Stimulated activated CD8-positive, alpha-beta memory T cell treated with anti-CD3 and anti-CD28 coated beads, Interleukin-4, amount 100 ng/mL, for 4 hours (primary cell): ENCODE results near the gene TTC12.

ENCODE experiments used
- DNase-seq, 2 donors: peaks; one replicate each; pipeline ENCODE4 v3.0.0-alpha.2; 2020; ENCODE audit warnings: low read depth in 2 of 2, low spot score in 1 of 2

The TTC12 gene

GRCh38 chr11:113370634-113371033, 56.3 kb downstream of the TTC12 start:
- no peak for DNase-seq

- no peak for DNase-seq
Observed at GRCh38 chr11:113372309-113372708, 57.9 kb downstream of the TTC12 start.

GRCh38 chr11:113373306-113373705, 58.9 kb downstream of the TTC12 start:
- no peak for DNase-seq

- no peak for DNase-seq
Observed at GRCh38 chr11:113373981-113374560, 59.7 kb downstream of the TTC12 start.

- no peak for DNase-seq
Observed at GRCh38 chr11:113375402-113375801, 61.0 kb downstream of the TTC12 start.

DNA sequence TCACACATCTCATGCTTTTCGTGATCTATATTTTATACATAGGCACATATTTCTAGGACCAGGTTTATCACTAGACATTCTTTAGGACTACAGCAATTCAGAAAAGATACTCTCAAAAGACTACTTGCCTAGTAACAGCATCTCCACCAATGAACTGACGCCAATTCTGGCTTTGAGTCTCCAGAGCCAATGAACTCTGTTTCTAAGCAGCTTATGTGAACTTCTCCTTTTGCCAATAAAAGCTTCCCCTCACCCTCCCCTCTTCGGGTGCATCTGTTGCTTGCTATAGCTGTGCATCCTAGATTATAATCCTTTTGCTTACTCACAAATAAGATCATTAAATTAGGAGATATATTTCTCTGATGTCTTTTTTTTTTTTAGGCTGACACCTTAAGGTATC, 61.8 kb downstream of the TTC12 start:
- no peak for DNase-seq

DNA sequence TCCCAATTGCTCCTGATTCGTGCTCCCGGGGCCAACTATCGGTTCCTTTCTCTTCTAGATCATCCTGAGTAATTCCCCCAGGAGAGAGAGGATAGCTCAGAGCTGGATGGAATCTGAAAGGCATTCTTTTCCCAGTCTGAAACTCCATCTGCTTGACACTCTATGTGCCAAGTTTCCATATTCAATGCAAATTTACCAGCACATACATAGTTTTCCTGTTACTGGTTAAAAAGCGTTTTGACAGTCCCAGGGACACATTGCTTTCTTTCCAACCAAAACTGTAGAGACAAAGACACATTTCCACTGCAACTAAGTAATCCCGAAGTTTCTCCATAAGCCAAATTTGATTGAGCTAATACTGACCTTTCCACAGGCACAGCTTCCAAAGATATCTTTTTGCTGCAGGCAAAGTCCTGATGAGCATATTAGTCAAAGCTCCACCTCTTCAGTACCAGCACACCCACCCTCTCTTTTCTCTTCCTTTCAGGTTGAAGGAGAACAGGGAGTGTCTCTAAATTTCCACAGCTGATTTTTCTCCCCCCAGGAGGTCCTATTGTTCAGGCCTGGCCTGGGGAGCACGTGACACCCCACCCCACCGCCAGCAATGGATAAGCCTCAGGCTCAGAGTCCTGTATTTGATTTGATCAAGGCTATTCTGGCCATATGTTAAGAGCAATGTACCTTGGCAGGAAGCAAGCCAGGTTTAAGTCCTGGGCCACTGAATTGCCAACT, 63.5 kb downstream of the TTC12 start:
- no peak for DNase-seq

- DNase-seq, result no peak
Observed at GRCh38 chr11:113378692-113379091, 64.3 kb downstream of the TTC12 start.

GRCh38 chr11:113382121-113382520, 67.7 kb downstream of the TTC12 start:
- no peak for DNase-seq

DNA sequence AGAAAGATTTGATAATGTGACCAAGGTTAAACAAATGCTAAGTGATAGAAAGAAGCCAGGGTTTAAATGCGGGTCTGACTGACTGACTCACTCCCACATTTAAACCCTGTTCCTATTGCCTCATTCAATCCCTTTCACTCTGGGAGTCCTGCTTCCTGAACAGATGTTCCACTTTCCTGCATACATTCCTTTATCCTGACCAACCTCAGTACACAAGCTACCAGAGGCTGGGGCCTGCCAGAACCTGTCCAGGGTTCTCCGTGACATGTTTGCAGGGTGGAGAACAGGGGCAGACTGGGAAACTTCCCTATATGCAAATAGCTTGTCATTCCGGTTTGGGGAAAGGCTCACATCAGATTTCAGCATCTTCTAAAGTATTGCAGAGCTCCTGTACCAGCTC, 70.2 kb downstream of the TTC12 start:
- no peak for DNase-seq

GRCh38 chr11:113385749-113386148, 71.4 kb downstream of the TTC12 start:
- no peak for DNase-seq

GRCh38 chr11:113386866-113387265, 72.5 kb downstream of the TTC12 start:
- no peak for DNase-seq

GRCh38 chr11:113387605-113388211, 73.3 kb downstream of the TTC12 start, which contains the start of gene ANKK1:
Gene ANKK1, plus strand, starts transcription at chr11:113387779. Its CDS starts 106 bp downstream, at chr11:113387885.
- DNase-seq, result no peak

- DNase-seq, result no peak
Observed at GRCh38 chr11:113389272-113389671, 74.9 kb downstream of the TTC12 start.

- no peak for DNase-seq
Observed at GRCh38 chr11:113392236-113392921, 78.0 kb downstream of the TTC12 start.

DNA sequence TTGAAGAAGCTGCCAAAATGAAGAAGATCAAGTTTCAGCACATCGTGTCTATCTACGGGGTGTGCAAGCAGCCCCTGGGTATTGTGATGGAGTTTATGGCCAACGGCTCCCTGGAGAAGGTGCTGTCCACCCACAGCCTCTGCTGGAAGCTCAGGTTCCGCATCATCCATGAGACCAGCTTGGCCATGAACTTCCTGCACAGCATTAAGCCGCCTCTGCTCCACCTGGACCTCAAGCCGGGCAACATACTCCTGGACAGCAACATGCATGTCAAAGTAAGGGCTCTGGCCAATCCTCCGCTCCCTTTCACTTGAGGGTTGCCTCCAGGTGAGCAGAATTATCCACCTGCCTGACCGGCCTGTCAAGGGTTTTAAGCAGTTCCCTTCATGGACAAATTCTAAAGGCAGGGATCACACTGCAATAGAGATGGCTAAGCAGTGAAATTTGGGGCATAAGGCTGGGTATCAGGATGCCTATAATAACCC, 79.2 kb downstream of the TTC12 start:
- DNase-seq, result no peak

DNA sequence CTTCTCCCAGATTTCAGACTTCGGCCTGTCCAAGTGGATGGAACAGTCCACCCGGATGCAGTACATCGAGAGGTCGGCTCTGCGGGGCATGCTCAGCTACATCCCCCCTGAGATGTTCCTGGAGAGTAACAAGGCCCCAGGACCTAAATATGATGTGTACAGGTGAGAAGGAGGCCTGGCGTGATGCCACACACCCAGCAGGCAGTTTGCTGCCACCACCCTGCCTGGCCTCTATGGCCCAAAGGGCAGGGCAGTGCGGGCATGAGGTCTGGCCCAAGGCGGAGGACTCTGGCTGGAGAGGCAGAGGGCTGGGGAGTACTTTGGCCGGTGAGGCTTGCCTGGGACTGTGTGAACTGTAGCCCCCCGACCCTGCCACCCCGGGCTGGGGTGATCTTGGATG, 80.5 kb downstream of the TTC12 start:
- no peak for DNase-seq

DNA sequence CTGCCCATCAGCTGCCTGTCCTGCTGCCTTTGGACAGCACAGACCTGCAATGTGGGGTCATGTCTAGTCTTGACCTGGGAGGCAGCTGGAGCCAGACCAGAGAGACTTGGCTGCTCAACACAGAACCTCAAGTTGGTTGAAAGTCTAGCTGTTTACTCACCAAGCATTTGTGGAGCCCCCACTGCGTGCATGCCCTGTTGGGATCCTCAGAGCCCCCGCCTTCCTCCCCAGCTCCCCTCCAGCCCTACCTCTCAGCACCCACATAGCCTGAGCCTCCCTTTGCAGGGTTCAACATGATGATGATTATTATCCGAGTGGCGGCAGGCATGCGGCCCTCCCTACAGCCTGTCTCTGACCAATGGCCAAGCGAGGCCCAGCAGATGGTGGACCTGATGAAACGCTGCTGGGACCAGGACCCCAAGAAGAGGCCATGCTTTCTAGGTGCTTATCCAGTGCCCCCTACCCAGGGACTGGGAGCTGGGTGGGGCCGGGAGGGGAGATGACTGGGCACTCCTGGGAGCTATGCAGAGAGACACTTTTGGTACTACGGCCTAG, 81.5 kb downstream of the TTC12 start:
- DNase-seq, result no peak

DNA sequence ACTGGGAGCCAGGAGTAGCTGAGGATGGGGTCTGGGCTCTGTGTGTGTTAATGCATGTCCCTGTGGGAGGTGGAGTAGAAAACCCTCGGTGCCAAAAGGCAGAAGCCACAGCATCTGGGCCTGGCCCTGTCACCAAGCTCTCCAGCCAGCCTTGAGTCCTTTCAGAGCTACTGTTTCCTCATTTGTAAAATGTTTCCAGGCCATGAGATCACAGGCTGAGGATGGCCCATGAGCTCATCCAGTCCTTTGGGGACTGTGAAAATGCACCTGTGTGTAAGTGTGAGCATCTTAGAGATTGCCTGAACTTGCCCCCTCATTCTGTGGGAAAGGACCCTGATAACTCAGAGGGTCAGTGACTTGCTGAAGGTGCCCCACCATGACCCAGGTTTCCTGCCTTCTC, 82.3 kb downstream of the TTC12 start:
- no peak for DNase-seq

- no peak for DNase-seq
Observed at GRCh38 chr11:113397212-113397611, 82.8 kb downstream of the TTC12 start.

DNA sequence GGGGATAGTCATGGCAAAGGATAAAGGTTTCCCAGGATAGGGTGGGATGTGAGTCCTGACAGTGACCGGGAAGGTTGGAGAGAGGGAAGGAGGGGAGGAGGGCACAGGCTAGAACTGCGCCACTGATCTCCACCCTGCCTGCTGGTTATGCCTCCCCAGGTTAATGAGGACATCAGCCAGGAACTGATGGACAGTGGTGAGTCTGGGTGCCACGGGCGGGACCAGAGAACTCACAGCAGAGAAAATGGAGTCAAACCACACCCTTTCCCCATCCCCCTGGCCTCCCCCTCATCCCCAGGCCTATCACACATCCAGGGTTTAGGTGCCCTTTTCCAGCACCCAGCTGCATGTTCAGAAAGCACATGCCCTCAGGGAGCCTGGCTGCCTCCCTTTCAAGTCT, 83.4 kb downstream of the TTC12 start:
- DNase-seq, result no peak
